HG02623 (cell line): Measurements from ENCODE around the gene SMYD4.
"Not testable (repeated sequence)": the region's sequence is repeated elsewhere in the genome, so short reads cannot be mapped to it uniquely, and the experiment has no call there.

ENCODE experiments used
- ATAC-seq: cut with Tn5 transposase; IDR thresholded peaks from one replicate; pipeline ENCODE4 v1.9.1; 2021; ENCODE audit warnings: moderate library complexity; ENCODE audit not compliant: unreplicated experiment

Gene SMYD4, protein sequence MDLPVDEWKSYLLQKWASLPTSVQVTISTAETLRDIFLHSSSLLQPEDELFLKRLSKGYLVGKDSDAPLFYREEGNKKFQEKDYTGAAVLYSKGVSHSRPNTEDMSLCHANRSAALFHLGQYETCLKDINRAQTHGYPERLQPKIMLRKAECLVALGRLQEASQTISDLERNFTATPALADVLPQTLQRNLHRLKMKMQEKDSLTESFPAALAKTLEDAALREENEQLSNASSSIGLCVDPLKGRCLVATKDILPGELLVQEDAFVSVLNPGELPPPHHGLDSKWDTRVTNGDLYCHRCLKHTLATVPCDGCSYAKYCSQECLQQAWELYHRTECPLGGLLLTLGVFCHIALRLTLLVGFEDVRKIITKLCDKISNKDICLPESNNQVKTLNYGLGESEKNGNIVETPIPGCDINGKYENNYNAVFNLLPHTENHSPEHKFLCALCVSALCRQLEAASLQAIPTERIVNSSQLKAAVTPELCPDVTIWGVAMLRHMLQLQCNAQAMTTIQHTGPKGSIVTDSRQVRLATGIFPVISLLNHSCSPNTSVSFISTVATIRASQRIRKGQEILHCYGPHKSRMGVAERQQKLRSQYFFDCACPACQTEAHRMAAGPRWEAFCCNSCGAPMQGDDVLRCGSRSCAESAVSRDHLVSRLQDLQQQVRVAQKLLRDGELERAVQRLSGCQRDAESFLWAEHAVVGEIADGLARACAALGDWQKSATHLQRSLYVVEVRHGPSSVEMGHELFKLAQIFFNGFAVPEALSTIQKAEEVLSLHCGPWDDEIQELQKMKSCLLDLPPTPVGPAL

DNA sequence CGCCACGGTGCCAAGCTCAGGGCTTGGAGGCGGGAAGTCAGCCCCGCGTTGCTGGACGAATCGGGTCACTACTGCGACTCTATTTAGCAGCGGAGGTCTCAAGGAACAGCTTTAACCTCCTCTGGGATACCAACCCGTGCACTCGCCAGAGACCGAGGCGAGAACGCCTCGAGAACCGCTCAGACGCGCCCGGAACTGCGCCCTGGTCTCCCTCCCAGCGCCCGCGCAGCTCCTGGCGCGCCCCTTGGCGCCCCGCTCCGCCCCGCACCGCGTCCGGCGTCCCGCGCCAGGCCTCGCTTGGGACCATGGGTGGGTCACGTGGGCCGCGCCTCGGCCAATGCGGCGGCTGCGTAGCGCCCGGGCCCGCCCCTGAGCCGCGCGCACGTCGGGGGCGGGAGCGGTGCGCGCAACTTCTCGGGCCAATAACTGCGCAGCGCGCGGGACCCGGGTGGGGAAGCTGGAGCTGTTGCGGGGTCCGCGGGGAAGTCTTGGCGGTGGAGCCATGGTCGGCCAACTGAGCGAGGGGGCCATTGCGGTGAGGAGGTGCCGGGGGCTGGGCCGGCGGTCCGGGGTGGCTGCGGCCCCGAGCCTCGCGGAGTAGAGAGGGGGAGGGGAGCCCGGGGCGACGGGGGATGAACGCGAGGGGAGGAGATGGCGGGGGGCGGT, at the start of gene SMYD4, which contains the start of gene RPA1:
TSS of gene SMYD4 (minus strand) at position 311 of the 666 bp plus-strand sequence. CDS start 1,908 bp downstream, outside the sequence.
TSS of gene RPA1 (plus strand) at position 414 of the 666 bp plus-strand sequence. CDS start at position 503, 89 bp downstream.
- peak; percentile 81 for ATAC-seq

DNA sequence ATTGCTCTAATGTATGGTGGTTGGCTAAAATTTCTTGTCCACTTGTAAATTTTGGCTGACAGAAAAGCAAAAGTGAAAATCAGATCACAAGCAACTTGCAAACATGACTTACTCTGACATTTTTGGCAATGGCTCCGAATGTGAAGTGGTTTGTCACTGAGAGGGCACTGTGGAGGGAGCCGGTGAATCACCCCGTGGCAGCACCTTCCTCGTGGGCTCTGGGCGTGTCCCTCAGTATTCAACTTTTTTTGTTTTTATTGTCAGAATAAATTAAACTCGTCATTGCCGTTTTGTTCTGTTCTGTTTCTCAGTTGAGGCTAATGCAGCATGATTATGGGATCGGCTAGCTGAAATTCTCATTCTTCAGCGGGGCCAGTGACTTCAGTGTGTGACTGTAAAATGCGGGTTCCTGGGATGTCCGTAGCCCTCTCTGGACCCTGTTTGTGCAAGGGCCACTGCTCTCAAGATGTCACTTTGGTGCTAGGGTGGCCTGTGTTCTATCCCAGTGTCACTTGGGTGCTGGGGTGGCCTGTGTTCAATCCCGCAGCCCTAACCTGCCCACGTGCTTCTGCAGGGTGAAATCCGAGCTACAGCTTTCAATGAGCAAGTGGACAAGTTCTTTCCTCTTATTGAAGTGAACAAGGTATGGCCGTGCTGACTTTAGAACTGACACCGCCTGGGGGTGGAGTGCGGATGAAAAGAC, 48.9 kb upstream of the SMYD4 start:
- no peak for ATAC-seq

DNA sequence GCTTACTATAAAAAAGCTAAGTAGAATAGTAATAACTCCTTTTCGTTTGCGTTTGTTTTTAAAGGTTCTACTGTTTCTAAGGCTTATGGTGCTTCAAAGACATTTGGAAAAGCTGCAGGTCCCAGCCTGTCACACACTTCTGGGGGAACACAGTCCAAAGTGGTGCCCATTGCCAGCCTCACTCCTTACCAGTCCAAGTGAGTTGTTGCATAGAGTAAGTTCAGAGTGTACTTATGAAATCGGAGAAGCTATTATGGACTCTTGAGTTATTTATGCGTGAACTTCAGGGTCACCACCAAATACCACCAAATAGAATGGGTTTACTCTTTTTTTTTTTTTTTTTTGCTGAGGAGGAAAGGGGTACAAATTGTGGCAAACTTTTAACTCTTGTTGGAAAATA, 45.9 kb upstream of the SMYD4 start:
- ATAC-seq, result no peak

DNA sequence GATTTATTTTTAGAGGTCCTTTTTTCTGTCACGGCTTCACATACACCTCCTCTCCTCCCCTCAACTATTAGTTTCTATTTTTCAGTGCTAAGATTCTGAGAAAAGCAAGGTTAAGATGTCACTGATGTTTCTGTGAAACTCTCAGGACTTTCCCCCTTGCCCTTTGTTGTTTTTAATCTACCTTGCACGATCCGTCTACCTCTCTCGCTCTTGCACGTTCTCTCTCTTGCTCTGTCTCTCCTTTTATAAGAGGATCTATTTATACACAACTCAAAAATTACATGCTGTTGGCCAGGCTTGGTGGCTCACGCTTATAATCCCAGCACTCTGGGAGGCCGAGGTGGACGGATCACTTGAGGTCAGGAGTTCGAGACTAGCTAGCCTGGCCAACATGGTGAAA, 43.7 kb upstream of the SMYD4 start:
- no peak for ATAC-seq

DNA sequence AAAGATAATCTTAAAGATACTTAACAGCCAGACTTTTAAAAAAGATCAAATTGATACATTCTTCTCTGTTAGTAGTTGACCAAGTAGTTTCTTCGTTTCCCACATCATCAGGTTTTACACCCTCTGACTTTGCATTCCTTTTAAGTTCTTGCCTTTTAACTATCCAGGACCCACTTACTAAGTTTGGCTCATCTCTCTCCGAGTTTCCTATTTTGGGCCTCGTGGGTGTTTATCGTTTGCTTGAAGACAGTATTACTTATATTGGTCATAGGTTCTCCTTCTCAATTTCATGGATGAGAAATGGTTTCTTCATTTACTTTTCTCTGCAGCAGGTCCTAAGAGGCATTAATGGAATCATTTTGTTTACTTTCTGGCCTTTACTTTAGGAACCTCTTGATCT, 43.3 kb upstream of the SMYD4 start:
- ATAC-seq, result no peak

DNA sequence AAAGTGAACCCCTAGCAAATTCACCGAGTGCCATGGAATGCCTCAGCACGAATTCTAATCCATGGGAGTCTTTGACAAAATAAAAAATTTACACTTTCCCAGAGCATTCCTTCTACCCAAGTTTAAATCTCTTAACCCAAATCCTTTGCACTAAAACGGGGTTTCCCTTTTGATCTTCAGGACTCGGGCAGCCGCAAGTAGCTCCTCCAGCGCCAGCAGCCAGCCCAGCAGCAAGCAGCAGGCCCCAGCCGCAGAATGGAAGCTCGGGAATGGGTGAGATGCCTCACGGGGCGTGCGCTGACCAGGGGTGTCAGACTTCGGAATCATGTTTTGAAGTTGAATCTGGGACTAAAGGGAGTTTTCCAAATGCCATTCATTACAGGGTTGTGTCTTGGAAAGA, 42.6 kb upstream of the SMYD4 start:
- ATAC-seq, result no peak

DNA sequence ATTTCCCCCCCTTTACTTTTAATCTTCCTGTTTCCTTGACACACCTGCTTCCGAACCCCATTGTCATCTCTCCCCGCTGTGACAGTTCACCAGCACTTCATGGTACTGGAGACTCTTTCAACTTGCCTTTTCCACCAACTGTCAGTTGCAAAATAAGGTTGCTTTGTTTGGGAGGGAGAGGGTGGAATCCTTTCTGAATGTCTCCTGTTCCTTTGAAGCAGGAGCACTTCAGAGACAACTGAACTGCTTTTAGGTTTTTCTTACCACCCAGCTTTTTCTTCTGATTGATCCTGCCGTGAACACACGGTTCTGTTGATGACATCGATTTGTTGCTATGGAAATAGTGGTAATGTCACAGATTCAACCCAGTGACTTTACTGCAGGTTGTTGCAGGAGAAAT, 42.1 kb upstream of the SMYD4 start:
- no peak for ATAC-seq

DNA sequence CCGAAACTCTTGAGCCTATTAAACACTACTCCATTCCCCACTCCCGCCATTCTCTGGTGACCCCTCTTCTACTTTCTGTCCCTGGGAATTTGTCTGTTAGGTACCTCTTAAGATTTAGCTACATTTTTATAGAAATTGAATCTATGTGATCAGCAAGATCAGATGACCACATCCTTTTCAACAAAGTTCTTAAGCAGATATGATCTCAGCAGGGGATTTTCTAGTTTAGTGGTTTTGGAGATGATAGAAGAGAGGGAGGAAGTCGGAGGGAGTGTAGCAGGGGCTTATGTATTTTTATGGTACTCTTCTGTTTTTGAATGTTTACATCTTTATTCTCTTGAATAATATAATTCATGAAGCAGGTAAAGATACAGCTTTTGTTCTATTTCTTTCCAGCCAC, 40.9 kb upstream of the SMYD4 start:
- no peak for ATAC-seq

DNA sequence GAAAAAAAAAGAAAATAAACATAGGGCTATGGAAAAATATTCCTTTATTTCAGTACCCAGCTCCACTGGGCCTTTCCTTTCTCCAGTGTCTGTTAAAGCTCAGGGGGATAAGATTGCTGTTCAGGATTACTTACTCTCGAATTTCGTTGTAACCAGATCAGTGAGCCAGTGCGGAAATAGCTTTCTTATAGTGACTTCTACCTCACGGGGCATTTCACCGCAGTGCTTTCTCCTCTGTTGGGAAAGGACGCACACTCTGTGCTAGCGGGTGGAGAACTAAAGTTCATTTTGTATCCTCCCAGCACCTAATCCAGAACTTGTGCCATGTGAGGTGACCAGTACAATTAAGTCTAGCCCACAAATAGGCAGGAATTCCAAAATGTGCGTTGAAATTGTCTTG, 38.4 kb upstream of the SMYD4 start:
- ATAC-seq, result no peak

DNA sequence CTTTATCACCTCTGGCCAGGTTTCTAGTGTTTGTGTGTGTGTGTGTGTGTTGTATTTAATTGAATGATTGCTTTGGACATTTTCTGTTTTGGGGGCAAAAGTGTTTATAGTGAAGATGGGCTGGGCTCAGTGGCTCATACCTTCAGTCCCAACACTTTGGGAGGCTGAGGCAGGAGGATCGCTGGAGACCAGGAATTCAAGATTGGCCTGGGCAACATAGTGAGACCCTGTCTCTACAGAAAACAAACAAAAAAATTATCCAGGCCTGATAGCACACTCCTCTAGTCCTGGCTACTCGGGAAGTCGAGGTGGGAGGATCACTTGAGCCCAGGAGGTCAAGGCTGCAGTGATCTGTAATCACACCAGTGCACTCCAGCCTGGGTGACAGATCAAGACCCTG, 37.6 kb upstream of the SMYD4 start:
- no peak for ATAC-seq

DNA sequence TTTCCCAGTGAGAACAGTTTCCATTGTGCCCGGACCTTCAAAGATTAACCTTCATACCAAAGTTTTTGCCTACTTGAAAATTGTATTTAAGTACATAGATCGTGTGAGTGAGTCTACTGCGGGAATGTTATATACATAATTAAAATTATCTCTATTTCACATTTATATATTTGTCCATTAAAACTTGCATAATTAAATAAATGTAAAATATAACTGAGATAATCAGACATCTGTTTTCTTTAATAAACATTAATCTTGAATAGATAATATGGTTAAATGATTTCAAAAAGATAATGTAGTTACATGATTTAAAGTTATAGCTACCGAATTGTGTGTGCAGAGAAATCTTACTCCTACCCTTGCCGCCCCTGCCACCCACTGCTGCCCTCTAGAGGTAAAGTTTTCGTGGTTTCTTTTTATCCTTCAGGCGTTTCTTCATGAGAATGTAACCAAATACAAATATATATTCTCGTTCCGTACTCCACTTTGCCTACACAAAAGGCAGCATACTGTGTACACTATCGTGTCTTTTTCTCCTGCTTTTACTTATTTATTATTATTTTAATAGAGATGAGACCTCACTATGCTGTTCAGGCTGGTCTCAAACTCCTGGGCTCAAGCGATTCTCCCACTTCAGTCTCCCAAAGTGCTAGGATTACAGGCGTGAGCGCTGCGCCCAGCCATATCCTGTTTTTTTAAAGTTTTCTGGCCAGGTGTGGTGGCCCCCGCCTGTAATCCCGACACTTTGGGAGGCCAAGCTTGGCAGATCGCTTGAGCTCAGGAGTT, 35.7 kb upstream of the SMYD4 start:
- ATAC-seq, result no peak

DNA sequence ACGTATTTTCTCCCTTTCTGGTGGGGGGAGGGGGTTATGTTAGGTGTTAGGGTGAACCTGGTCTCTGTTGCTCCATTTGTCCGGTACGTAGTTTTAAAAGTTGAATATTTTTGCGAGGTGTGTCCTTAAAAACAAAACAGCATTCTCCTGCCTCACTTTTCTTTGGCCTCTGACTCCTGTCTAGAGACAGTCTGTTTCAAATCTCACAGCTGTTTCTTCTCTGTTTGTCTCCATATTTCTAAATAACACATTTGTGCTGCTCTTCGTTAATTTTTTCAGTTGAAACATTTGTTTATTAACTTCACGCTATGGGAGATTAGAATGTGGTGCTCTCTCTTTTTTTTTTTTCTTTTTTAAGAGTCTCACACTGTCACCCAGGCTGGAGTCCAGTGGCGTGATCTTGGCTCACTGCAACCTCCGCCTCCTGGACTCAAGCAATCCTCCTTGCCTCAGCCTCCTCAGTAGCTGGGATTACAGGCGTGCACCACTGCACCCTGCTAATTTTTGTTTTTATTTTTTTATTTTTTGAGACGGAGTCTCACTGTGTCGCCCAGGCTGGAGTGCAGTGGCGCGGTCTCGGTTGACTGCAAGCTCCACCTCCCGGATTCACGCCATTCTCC, 31.8 kb upstream of the SMYD4 start:
- no peak for ATAC-seq

DNA sequence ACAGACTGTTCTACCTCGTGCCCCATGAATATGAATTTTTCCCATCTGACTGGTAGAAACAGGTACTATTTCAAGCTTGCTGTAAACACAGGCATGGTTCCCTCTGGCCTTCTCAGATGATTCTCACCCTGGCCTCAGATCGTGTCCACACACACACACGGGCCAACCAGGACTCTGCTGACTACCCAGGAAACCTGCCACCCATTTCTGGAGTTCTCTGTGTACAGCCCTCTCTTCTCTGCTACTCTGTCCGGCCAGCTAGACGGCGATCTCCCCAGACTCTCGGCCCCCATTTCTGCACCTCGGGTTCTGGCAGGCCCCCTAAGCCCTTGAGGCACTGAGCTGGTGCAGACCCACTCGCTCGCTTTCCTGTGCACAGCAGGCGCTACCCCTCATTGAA, 31.3 kb upstream of the SMYD4 start:
- no peak for ATAC-seq

DNA sequence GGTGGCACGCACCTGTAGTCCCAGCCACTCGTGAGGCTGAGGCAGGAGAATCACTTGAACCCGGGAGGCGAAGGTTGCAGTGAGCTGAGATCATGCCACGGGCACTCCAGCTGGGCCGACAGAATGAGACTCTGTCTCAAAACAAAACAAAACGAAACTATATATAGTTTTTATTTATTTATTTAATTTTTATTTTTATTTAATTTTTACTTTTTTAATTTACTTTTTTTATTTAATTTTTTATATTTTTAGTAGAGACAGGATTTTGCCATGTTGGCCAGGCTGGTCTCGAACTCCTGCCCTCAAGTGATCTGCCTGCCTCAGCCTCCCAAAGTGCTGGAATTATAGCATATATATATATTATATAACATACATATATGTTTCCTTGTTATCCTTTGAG, 26.8 kb upstream of the SMYD4 start:
- not testable (repeated sequence) for ATAC-seq

DNA sequence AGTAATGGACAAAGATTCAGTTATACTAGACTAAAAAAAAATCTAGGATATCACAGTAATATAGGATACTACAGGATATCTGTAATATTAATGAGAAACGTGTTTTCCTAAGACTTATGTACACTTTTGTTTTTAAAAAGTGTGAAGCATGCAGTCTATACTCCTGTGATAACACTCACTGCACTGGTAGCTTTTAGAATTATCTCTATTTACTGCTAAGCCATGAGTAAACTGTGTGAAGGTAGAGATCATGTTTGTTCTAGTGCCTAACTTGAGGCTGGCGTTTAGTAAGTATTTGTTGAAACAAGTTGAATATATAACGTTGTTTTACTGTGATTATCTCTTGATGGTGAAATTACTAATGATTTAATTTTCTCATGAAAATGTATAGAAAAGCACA, 24.0 kb upstream of the SMYD4 start:
- no peak for ATAC-seq

DNA sequence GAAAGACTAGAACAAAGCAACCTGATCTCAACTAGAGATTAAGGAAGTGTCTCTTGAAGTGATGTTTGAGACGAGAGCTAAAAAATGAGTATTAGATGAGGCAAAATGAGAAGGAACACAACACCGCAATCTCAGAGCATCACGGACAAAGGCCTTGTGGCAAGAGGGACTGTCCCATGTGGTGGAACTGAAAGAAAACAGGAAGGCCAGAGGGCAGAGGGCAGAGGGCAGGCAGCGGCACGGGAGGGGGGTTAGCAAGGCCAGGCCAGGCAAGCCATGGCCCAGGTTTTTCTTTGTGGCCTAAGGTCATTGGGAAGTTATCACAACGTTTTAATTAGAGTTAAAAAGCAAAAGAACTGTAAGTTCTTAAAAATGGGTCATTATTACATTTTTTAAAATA, 22.6 kb upstream of the SMYD4 start:
- ATAC-seq, result no peak

DNA sequence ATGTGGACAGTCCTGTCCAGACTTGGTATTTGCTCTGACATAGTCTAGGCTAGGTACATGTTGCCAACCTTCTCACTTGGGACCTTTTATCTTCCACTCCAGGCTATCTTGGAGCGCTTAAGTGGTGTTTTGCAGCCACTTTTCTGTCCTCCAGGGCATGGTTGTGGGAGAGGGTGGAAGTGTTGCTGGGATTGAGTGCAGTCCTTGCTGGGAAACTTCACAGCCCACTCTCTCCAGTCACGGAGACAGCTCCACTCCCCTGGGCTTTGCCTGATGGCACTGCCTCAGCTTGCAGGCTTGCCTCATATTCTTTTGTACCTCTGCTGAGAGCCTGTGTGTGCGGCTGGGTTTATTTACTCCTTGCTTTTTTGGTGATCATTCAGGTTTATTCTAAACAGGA, 17.5 kb upstream of the SMYD4 start:
- ATAC-seq, result no peak

DNA sequence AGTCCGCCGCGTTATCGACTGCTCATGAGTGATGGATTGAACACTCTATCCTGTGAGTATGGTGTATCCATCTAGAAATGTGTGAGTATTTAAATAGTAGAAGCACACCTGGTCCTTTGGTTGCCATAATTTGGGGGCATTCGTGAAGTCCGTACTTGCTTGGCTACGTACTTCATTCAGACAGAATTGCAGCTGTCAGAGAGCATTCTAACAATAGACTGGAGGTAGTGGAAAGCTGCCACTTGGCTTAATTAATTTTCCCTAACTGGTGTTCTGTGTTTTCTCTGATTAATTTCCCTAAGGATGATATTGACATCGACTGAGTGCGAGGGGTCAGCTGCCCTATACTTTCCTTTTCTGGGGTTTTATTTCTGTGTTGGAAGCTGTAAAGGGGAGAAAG, 14.2 kb upstream of the SMYD4 start:
- ATAC-seq, result no peak

DNA sequence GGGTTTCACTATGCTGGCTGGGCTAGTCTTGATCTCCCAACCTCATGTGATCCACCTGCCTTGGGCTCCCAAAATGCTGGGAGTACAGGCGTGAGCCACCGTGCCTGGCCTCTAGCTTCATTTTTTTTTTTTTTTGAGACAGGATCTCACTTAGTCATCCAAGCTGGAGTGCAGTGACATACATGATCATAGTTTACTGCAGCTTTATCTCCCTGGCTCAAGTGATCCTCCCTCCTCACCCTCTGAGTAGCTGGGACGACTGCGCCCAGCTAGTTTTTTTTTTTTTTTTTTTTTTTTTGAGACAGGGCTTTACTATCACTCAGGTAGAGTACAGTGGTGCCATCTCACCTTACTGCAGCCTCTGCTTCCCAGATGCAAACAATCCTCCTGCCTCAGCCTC, 9.8 kb upstream of the SMYD4 start:
- no peak for ATAC-seq
